ENCODE measurements around the gene MEGF9. TPM values are rescaled to one million over a fixed set of nuclear protein-coding genes. Genes with fewer than 3 reads are reported as not detected.

Gene MEGF9
- total and polyA plus RNA-seq, 2 of the 13 experiments (the other 11 are each of a cell fraction or from before 2014, with no cell fraction given): 3.1 to 3.3 TPM

DNA sequence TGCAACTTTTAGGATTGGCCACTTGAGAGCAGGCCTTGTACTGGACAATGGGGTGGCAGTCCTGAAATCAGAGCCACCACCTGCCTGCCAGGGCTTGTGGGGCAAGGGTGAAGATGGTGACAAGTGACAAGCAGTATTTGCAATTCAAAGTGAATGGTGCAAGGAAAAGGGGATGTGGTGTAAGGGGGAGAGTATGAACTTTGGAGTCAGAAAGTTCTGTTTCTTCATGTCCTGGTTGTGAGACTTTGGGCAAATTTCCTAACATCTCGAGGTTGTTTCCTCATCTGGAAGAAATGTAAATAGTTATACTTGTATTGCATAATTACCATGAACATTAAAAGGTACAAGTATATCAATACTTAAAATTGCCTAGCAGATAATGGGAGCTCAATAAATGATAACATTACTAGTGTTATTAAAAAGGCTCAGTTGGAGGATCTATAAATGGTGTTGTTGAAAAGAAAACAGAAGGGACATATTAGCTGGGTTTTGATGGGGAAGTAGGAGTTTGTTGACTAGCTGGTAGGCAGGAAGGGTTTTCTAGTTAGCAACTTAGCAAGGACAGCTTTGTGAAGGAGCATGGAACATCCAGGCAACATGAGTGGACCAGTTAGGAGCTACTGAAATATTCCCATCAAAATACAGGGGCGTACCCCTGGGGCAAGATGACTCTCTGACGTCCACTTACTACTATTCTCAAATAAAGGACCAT is 21.3 kb upstream of the MEGF9 start (continued):
- TF ChIP-seq, protein P1, sequence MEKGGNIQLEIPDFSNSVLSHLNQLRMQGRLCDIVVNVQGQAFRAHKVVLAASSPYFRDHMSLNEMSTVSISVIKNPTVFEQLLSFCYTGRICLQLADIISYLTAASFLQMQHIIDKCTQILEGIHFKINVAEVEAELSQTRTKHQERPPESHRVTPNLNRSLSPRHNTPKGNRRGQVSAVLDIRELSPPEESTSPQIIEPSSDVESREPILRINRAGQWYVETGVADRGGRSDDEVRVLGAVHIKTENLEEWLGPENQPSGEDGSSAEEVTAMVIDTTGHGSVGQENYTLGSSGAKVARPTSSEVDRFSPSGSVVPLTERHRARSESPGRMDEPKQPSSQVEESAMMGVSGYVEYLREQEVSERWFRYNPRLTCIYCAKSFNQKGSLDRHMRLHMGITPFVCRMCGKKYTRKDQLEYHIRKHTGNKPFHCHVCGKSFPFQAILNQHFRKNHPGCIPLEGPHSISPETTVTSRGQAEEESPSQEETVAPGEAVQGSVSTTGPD (CRISPR knock-in tag; IDR thresholded peaks at IDR 0.05): no peak
- TF ChIP-seq, protein P2, sequence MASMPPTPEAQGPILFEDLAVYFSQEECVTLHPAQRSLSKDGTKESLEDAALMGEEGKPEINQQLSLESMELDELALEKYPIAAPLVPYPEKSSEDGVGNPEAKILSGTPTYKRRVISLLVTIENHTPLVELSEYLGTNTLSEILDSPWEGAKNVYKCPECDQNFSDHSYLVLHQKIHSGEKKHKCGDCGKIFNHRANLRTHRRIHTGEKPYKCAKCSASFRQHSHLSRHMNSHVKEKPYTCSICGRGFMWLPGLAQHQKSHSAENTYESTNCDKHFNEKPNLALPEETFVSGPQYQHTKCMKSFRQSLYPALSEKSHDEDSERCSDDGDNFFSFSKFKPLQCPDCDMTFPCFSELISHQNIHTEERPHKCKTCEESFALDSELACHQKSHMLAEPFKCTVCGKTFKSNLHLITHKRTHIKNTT (CRISPR knock-in tag; IDR thresholded peaks at IDR 0.05): no peak
- TF ChIP-seq EP300 (IDR thresholded peaks at IDR 0.05; ENCODE audit: low read depth in 2 of 2, low read length in 2 of 2): peak; percentile 92 to 98
- peak; percentile 76; the same call in 1 of the 2 replicates for TF ChIP-seq EP300 (CRISPR knock-in tag; IDR thresholded peaks at IDR 0.05; ENCODE audit: borderline replicate concordance)
- TF ChIP-seq, protein P3, sequence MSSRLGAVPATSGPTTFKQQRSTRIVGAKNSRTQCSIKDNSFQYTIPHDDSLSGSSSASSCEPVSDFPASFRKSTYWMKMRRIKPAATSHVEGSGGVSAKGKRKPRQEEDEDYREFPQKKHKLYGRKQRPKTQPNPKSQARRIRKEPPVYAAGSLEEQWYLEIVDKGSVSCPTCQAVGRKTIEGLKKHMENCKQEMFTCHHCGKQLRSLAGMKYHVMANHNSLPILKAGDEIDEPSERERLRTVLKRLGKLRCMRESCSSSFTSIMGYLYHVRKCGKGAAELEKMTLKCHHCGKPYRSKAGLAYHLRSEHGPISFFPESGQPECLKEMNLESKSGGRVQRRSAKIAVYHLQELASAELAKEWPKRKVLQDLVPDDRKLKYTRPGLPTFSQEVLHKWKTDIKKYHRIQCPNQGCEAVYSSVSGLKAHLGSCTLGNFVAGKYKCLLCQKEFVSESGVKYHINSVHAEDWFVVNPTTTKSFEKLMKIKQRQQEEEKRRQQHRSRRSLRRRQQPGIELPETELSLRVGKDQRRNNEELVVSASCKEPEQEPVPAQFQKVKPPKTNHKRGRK (CRISPR knock-in tag; IDR thresholded peaks at IDR 0.05): no peak
- TF ChIP-seq NFKBIZ (CRISPR knock-in tag; IDR thresholded peaks at IDR 0.05): peak; percentile 85; the same call in 1 of the 2 replicates
- TF ChIP-seq, protein P4, sequence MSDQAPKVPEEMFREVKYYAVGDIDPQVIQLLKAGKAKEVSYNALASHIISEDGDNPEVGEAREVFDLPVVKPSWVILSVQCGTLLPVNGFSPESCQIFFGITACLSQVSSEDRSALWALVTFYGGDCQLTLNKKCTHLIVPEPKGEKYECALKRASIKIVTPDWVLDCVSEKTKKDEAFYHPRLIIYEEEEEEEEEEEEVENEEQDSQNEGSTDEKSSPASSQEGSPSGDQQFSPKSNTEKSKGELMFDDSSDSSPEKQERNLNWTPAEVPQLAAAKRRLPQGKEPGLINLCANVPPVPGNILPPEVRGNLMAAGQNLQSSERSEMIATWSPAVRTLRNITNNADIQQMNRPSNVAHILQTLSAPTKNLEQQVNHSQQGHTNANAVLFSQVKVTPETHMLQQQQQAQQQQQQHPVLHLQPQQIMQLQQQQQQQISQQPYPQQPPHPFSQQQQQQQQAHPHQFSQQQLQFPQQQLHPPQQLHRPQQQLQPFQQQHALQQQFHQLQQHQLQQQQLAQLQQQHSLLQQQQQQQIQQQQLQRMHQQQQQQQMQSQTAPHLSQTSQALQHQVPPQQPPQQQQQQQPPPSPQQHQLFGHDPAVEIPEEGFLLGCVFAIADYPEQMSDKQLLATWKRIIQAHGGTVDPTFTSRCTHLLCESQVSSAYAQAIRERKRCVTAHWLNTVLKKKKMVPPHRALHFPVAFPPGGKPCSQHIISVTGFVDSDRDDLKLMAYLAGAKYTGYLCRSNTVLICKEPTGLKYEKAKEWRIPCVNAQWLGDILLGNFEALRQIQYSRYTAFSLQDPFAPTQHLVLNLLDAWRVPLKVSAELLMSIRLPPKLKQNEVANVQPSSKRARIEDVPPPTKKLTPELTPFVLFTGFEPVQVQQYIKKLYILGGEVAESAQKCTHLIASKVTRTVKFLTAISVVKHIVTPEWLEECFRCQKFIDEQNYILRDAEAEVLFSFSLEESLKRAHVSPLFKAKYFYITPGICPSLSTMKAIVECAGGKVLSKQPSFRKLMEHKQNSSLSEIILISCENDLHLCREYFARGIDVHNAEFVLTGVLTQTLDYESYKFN (CRISPR knock-in tag; conservative IDR thresholded peaks at IDR 0.05): peak; percentile 61
- no peak for TF ChIP-seq FOSL1 (CRISPR knock-in tag; IDR thresholded peaks at IDR 0.05; ENCODE audit: borderline replicate concordance)
- TF ChIP-seq, protein P5, sequence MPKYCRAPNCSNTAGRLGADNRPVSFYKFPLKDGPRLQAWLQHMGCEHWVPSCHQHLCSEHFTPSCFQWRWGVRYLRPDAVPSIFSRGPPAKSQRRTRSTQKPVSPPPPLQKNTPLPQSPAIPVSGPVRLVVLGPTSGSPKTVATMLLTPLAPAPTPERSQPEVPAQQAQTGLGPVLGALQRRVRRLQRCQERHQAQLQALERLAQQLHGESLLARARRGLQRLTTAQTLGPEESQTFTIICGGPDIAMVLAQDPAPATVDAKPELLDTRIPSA (CRISPR knock-in tag; IDR thresholded peaks at IDR 0.05; ENCODE audit: borderline replicate concordance): no peak
- TF ChIP-seq MED1 (CRISPR knock-in tag; IDR thresholded peaks at IDR 0.05): peak; percentile 63
- TF ChIP-seq, protein P6, sequence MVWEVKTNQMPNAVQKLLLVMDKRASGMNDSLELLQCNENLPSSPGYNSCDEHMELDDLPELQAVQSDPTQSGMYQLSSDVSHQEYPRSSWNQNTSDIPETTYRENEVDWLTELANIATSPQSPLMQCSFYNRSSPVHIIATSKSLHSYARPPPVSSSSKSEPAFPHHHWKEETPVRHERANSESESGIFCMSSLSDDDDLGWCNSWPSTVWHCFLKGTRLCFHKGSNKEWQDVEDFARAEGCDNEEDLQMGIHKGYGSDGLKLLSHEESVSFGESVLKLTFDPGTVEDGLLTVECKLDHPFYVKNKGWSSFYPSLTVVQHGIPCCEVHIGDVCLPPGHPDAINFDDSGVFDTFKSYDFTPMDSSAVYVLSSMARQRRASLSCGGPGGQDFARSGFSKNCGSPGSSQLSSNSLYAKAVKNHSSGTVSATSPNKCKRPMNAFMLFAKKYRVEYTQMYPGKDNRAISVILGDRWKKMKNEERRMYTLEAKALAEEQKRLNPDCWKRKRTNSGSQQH (CRISPR knock-in tag; IDR thresholded peaks at IDR 0.05; ENCODE audit: low read depth): 0 out of 2 replicates have a peak, but pooled peaks have one; percentile 43
- TF ChIP-seq ESRRA (CRISPR knock-in tag; IDR thresholded peaks at IDR 0.05; ENCODE audit: low read depth): no peak
- TF ChIP-seq, protein P7, sequence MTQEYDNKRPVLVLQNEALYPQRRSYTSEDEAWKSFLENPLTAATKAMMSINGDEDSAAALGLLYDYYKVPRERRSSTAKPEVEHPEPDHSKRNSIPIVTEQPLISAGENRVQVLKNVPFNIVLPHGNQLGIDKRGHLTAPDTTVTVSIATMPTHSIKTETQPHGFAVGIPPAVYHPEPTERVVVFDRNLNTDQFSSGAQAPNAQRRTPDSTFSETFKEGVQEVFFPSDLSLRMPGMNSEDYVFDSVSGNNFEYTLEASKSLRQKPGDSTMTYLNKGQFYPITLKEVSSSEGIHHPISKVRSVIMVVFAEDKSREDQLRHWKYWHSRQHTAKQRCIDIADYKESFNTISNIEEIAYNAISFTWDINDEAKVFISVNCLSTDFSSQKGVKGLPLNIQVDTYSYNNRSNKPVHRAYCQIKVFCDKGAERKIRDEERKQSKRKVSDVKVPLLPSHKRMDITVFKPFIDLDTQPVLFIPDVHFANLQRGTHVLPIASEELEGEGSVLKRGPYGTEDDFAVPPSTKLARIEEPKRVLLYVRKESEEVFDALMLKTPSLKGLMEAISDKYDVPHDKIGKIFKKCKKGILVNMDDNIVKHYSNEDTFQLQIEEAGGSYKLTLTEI (CRISPR knock-in tag; conservative IDR thresholded peaks at IDR 0.05): no peak
- TF ChIP-seq, protein P8, sequence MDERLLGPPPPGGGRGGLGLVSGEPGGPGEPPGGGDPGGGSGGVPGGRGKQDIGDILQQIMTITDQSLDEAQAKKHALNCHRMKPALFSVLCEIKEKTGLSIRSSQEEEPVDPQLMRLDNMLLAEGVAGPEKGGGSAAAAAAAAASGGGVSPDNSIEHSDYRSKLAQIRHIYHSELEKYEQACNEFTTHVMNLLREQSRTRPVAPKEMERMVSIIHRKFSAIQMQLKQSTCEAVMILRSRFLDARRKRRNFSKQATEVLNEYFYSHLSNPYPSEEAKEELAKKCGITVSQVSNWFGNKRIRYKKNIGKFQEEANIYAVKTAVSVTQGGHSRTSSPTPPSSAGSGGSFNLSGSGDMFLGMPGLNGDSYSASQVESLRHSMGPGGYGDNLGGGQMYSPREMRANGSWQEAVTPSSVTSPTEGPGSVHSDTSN (CRISPR knock-in tag; IDR thresholded peaks at IDR 0.05): no peak
- TF ChIP-seq TARDBP (CRISPR knock-in tag; IDR thresholded peaks at IDR 0.05): no peak
